ENCODE data around the gene RNU7-1. TPM values are rescaled to one million over a fixed set of nuclear protein-coding genes. Genes with fewer than 3 reads are reported as not detected.

RNU7-1 gene
- total RNA-seq, 1 experiment from 2014 or later, result not detected

GRCh38 chr12:6963791-6964413 lies 20.3 kb downstream of the RNU7-1 start (continued):
- TF ChIP-seq, protein P1, sequence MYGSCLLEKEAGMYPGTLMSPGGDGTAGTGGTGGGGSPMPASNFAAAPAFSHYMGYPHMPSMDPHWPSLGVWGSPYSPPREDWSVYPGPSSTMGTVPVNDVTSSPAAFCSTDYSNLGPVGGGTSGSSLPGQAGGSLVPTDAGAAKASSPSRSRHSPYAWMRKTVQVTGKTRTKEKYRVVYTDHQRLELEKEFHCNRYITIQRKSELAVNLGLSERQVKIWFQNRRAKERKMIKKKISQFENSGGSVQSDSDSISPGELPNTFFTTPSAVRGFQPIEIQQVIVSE (CRISPR knock-in tag; IDR thresholded peaks at IDR 0.05; ENCODE audit: borderline replicate concordance), result no peak
- TF ChIP-seq MYBL2 (CRISPR knock-in tag; IDR thresholded peaks at IDR 0.05) (no peak), HMGXB4 (CRISPR knock-in tag; IDR thresholded peaks at IDR 0.05) (no peak), E2F4 (CRISPR knock-in tag; IDR thresholded peaks at IDR 0.05; ENCODE audit: borderline replicate concordance, low read depth) (no peak), ZNF423 (CRISPR knock-in tag; IDR thresholded peaks at IDR 0.05) (no peak)
- TF ChIP-seq, protein P2, sequence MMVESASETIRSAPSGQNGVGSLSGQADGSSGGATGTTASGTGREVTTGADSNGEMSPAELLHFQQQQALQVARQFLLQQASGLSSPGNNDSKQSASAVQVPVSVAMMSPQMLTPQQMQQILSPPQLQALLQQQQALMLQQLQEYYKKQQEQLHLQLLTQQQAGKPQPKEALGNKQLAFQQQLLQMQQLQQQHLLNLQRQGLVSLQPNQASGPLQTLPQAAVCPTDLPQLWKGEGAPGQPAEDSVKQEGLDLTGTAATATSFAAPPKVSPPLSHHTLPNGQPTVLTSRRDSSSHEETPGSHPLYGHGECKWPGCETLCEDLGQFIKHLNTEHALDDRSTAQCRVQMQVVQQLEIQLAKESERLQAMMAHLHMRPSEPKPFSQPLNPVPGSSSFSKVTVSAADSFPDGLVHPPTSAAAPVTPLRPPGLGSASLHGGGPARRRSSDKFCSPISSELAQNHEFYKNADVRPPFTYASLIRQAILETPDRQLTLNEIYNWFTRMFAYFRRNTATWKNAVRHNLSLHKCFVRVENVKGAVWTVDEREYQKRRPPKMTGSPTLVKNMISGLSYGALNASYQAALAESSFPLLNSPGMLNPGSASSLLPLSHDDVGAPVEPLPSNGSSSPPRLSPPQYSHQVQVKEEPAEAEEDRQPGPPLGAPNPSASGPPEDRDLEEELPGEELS (CRISPR knock-in tag; IDR thresholded peaks at IDR 0.05), result no peak
- TF ChIP-seq, protein P3, sequence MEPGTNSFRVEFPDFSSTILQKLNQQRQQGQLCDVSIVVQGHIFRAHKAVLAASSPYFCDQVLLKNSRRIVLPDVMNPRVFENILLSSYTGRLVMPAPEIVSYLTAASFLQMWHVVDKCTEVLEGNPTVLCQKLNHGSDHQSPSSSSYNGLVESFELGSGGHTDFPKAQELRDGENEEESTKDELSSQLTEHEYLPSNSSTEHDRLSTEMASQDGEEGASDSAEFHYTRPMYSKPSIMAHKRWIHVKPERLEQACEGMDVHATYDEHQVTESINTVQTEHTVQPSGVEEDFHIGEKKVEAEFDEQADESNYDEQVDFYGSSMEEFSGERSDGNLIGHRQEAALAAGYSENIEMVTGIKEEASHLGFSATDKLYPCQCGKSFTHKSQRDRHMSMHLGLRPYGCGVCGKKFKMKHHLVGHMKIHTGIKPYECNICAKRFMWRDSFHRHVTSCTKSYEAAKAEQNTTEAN (CRISPR knock-in tag; IDR thresholded peaks at IDR 0.05), result no peak

- ATAC-seq (no peak), DNase-seq (ENCODE audit: low spot score) (no peak)
- TF ChIP-seq, protein P4, sequence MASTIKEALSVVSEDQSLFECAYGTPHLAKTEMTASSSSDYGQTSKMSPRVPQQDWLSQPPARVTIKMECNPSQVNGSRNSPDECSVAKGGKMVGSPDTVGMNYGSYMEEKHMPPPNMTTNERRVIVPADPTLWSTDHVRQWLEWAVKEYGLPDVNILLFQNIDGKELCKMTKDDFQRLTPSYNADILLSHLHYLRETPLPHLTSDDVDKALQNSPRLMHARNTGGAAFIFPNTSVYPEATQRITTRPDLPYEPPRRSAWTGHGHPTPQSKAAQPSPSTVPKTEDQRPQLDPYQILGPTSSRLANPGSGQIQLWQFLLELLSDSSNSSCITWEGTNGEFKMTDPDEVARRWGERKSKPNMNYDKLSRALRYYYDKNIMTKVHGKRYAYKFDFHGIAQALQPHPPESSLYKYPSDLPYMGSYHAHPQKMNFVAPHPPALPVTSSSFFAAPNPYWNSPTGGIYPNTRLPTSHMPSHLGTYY (CRISPR knock-in tag; IDR thresholded peaks at IDR 0.05), result 0 out of 2 replicates have a peak, but pooled peaks have one; percentile 14
- TF ChIP-seq FOXP1 (CRISPR knock-in tag; IDR thresholded peaks at IDR 0.05; ENCODE audit: borderline replicate concordance), result 0 out of 2 replicates have a peak, but pooled peaks have one; percentile 39
- TF ChIP-seq, protein P5, sequence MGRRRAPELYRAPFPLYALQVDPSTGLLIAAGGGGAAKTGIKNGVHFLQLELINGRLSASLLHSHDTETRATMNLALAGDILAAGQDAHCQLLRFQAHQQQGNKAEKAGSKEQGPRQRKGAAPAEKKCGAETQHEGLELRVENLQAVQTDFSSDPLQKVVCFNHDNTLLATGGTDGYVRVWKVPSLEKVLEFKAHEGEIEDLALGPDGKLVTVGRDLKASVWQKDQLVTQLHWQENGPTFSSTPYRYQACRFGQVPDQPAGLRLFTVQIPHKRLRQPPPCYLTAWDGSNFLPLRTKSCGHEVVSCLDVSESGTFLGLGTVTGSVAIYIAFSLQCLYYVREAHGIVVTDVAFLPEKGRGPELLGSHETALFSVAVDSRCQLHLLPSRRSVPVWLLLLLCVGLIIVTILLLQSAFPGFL (CRISPR knock-in tag; IDR thresholded peaks at IDR 0.05; ENCODE audit: borderline replicate concordance), result no peak
- Mint-ChIP-seq H3K4me3 (peak overlapping the region; percentile 75), H3K4me1 (peaks cover 60% of the 10 kb centered on the region), H3K27me3 (ENCODE audit: low read depth) (no peaks in the 10 kb centered on the region), H3K36me3 (peaks cover 43% of the 10 kb centered on the region), H3K9me3 (no peaks in the 10 kb centered on the region), H3K27ac (peak overlapping the region; percentile 95)
- ChIA-PET POLR2A (interaction anchor here (1.3 to 6.6 kb wide), 3 partner anchors 20 to 91 kb away, joined by 5 to 167 read pairs (median 7); partner anchors contain the start of genes C12orf57, RNU7-1 and SPSB2), CTCF (interaction anchor here (0.5 to 9.7 kb wide), 25 partner anchors 9 to 275 kb away, joined by 3 to 296 read pairs (median 4); partner anchors contain the start of genes ATN1, C12orf57, CDCA3 and LPCAT3)
These were observed 21.0 kb downstream of the RNU7-1 start for GRCh38 chr12:6964605-6965025.

Measured in WTC11 (cell line).